Measurements from ENCODE around the gene PXT1. TPM values are rescaled to one million over a fixed set of nuclear protein-coding genes. Genes with fewer than 3 reads are reported as not detected.
"Not testable (repeated sequence)": the region's sequence is repeated elsewhere in the genome, so short reads cannot be mapped to it uniquely, and the experiment has no call there.

Gene PXT1, protein sequence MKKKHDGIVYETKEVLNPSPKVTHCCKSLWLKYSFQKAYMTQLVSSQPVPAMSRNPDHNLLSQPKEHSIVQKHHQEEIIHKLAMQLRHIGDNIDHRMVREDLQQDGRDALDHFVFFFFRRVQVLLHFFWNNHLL
- 0.18 TPM for total RNA-seq

DNA sequence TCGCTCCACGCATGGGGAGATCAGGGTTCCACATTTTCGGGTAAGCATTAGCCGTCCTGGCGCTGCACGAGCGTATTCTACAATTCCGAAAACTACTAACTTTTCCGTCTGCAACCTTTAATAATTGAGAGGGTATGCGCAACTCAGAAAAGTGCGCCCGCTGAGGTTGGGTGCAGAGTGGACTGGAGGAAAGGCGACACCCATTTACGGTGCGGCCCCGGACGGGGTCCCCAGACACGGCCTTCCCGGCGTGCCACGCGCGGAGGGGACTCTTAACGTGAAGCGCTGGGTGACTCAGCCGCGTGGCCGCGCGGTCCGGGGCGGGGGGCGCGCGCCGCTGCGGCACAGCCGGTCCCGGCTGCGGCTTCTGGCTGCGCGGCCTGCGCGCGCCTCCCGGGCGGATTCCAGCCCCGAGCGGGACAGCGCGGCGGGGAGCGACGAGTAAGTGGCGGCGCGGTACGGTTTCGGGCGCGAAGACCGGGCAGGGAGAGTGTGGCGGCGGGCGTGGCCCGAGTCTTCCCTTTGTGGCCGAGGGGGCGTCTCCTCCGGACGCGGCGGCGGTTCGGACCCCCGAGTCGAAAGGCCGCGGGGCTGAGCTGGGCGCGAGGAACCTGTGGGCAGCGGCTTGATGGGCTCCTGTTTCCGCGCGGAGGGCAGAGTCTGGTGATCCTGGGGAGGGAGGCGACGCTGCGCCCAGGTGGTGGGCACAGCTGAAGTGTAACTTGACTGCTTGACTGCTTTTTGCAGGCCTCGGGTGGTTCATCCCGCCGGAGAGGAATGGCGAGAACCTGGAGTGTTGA, at the start of gene PXT1, which contains the start of gene KCTD20:
TSS of gene PXT1 (minus strand) at position 184 of the 800 bp plus-strand sequence. CDS start 16,772 bp downstream, outside the sequence.
TSS of gene KCTD20 (plus strand) at position 330 of the 800 bp plus-strand sequence. CDS start 27,098 bp downstream, outside the sequence.
- intact Hi-C loops (cut with DNase I) = no loop called here
- peak; percentile 92 for ATAC-seq
- DNase-seq (ENCODE audit: low spot score) = peak; percentile 93

DNA sequence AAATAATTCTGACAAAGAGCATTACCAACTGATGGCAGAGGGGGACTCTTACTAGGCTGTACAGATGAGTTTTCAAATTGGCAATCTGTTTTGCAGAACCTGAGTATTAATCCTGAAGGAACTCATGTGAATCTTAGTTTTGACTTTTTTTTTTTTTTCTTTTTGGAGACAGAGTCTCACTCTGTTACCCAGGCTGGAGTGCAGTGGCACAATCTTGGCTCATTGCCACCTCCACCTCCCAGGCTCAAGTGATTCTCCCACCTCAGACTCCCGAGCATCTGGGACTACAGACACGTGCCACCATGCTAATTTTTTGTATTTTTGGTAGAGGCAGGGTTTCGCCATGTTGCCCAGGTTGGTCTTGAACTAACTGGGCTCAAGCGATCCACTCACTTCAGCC, 49.4 kb upstream of the PXT1 start:
- ATAC-seq (no peak), DNase-seq (ENCODE audit: low spot score) (no peak)
- intact Hi-C loops (cut with DNase I) = no loop called here

DNA sequence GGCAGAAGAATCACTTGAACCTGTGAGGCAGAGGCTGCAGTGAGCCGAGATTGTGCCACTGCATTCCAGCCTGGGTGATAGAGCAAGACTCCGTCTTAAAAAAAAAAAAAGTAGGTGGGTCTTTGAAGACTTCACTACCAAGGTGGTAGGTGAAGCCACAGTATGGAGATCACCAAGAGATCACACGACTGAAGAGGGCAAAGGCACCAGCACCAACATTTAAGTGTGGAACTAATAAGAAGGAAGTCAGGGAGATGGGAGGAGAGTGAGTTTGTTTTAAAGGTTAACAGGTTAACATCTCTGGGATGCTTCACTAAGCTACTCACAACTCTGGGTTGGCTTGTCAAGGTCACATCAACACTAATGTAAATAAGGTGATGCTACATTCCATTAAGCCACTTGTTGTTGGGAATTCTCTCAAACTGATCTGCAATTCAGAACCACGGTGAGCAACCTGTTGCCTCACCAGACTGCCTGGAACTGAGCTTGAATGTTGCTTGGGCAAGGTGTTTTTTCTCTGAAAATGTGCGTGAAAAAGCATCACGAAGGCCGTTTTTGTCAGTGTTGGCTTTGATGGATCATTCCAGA, 48.8 kb upstream of the PXT1 start:
- DNase-seq (ENCODE audit: low spot score) (no peak), ATAC-seq (no peak)
- intact Hi-C loops (cut with DNase I) = no loop called here

DNA sequence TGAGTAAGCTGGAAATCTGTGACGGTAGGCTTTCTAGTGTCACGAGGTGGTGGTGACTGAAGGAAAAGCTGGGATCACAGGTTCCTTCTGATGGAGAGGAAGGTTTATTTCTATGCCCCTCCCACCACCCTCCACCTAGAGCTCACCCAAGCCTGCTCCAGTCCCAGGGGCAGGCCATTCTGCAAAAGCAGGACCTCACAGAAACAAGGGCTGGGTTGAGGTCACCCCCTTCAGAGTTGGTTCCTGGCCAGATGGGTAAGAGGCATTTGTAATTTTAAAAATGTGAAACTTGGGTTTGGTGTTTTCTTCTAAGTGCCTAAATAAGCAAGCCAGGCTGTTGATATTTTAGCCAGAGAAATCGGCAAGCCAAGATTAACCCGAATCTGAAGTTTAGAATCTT, 46.8 kb upstream of the PXT1 start:
- intact Hi-C loops (cut with DNase I) = no loop called here
- DNase-seq (ENCODE audit: low spot score) (no peak), ATAC-seq (peak; percentile 33)

DNA sequence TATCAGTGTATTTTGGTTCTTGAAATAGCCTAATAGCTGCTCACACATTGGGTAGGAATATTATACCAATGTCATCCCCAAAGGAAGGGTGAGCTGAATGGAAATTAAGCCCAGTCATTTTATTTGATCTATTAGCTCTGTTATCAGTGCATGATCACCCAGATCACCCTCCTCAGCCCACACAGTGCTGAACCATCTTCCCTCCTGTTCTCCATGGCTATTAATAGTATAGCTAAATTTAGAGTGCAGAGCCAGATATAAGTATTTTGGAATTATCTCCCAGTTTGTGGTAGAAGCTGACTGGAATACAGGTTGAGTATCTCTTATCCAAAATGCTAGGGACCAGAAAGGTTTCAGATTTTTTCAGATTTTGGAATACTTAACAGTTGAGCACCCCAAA, 45.6 kb upstream of the PXT1 start:
- DNase-seq (ENCODE audit: low spot score) (no peak), ATAC-seq (no peak)
- intact Hi-C loops (cut with DNase I) = no loop called here

DNA sequence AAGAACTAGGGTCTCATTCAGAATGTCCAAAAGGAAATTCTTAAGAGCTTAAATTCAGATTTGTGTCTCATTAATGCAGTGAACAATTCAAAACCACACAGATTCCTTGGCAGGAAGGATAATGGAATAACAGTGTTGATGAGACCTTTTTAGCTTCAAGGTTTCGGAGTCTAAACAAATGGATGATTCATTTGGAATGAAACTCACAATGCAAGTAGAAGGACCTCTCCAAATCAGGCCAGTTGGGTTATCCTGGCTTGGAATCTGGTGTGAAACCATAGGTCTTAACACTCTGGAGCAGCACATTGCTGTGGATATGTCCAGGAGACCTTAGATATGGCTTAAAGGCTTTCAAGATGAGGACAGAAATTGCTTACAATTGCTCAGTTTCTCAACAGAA, 45.0 kb upstream of the PXT1 start:
- ATAC-seq = no peak
- intact Hi-C loops (cut with DNase I) = no loop called here
- DNase-seq (ENCODE audit: low spot score) = no peak

DNA sequence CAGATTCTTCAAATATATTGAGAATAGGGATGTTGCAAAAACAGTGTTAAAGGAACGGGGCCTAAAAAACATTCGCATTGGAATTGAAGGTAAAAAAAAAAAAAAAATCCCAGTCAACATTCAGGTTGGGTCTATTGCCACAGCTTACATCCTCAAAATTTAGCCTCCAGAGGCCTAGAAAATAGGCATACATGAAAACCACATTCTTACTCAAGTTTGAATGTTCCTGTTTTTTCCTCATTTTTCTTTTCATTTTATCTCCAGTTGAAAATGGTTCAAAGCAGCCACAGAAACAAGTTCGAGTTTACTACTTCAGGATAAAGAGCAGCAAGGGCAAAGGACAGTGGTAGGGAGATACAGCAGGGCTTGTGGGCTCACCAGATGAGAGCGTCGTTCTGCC, 42.1 kb upstream of the PXT1 start:
- ATAC-seq (no peak), DNase-seq (ENCODE audit: low spot score) (no peak)
- intact Hi-C loops (cut with DNase I) = no loop called here

DNA sequence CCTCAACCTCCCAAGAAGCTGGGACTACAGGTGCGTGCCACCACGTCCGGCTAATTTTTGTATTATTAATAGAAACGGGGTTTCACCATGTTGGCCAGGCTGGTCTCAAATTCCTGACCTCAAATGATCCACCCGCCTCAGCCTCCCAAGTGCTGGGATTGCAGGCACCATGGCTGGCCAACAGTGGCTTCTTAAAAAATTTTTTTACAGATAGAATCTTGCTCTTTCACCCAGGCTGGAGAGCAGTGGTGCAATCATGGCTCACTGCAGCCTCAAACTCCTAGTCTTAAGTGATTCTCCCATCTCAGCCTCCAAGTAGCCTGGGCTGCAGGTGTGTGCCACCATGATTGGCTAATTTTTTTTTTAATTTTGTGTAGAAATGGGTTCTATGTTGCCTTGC, 40.7 kb upstream of the PXT1 start:
- DNase-seq (ENCODE audit: low spot score); intact Hi-C loops (cut with DNase I); ATAC-seq: not testable (repeated sequence)

DNA sequence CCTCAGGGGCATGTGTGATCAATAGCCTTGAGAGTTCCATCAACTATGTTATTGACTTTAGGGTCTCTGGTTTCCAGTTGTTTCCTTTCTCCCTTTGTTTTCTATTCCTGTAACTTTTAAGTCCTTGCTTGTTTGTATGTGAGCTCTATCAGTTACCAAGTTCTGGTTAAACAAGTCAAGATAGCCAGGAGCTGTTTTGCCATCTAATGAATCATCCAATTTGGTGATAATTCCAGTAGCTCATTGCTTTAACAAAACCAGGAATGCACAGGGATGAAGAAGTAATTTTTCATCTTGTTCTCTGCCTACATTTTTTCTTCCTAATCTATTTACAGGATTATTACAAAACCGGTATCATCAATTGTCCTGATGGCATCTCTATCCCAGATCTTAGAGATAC, 36.6 kb upstream of the PXT1 start:
- intact Hi-C loops (cut with DNase I) = no loop called here
- ATAC-seq = no peak
- no peak for DNase-seq (ENCODE audit: low spot score)

DNA sequence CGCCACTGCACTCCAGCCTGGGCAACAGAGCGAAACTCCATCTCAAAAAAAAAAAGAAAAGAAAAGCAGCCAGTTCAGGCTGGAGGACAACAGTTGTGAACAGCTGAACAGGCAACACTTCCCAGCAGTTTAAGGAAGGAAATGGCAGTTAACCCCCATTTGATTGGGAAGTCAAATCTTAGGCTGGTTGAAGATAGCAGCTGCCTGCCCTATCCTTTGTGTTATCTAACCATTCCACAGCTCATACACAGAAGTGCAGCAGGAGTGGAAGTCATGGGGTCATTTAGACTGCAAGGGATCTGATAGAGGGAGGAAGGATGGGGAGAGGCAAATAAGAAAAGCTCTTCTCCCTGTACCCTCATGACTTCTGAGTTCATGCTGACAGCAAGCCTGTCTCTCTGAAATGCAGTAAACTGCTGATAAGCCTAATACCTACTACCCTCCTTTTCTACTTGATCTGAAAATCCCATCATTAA, 35.4 kb upstream of the PXT1 start:
- DNase-seq (ENCODE audit: low spot score) (no peak), ATAC-seq (no peak)
- intact Hi-C loops (cut with DNase I) = no loop called here

DNA sequence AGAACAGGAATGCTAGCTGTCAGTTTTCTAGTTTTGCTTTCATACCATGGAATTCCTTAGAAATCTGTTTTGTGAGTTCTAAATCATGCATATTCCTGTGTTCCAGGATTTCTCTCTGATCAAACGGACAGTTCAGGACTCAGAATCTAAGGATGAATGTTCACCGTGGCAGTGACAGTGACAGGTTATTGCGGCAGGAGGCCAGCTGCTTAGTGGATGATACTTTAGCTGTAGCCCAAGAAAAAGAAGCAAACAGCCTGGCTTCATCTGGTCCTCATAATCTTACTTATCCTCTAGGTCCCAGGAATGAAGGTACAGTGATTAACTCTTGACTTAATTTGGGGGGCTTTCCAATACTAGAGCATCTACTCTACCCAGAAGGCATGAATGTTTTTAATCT, 27.3 kb upstream of the PXT1 start:
- no peak for ATAC-seq
- no peak for DNase-seq (ENCODE audit: low spot score)
- intact Hi-C loops (cut with DNase I) = no loop called here

DNA sequence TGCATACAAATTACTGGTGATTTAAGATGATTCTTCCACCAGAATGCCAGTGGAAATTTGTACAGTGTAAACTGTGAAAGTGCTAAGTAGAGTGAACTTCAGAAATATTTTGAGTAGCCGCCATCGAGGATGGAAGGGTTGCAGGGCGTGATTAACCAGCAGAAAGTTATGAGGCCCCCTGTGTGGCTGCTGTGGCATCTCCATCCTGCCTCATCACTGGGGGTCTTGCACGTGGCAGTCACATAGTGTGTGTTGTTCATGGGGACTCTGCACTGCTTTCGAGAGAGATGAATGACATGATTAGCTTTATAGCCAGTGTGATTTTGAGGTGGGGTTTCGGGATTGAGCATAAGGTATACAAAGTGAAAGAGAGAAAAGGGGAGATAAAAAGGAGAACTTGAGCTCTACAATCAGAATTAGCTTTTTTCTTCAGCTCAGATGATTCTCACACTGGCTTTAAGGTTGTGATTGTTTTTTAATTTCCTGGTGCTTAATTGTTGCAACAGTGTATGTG, 26.6 kb upstream of the PXT1 start:
- intact Hi-C loops (cut with DNase I) = no loop called here
- ATAC-seq (no peak), DNase-seq (ENCODE audit: low spot score) (no peak)

DNA sequence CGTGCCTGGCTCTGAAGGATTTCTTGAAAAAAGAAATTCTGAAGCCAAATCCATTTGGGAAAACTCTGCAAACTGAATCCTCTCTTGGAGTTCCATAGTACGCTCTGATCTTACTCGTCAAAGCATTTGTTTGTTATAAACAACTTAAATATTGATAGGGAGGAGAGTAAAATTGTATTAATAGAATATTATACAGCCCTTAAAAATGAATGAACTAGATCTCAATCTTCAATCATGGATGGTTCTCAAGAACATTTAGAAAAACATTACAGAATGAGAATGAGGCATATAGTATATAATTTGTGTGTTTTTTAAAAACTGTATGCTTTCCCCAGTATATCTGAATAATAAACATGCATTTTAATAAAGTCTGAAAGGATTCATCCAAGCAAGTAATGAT, 25.0 kb upstream of the PXT1 start:
- intact Hi-C loops (cut with DNase I) = no loop called here
- no peak for DNase-seq (ENCODE audit: low spot score)
- no peak for ATAC-seq

DNA sequence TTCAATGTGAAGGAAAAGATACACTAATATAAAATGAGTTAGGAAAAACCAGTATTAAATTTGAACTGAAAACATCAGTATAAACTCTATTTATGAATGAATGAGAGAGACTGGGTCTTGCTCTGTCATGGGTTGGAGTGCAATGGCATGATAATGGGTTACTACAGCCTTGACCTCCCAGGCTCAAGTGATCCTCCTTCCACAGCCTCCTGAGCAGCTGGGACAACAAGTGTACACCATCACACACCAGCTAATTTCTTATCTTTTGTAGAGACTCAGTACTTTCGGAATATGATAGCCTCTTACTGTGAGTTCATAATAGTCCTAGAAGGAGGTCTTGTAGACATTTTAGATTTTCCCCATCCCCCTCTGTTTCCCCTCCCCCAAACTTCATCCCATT, 21.6 kb upstream of the PXT1 start:
- ATAC-seq (no peak), DNase-seq (ENCODE audit: low spot score) (no peak)
- intact Hi-C loops (cut with DNase I) = no loop called here

DNA sequence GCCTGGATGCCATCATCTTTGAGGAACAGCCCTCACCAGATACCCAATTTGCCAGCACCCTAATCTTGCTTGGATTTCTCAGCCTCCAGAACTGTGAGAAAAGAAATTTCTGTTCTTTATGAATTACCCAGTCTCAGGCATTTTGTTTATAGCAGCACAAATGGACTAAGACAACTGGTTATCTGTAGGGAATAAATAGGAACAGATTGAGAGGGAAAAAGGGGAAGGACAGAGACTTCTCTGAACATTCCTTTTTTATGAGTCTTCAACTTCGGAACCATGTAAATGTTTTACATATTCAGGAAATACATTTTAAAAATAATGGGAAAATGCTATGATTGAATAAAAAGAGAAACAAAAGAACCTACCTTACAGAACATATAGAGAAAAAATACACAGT, 21.0 kb upstream of the PXT1 start:
- DNase-seq (ENCODE audit: low spot score) (no peak), ATAC-seq (no peak)
- intact Hi-C loops (cut with DNase I) = no loop called here

DNA sequence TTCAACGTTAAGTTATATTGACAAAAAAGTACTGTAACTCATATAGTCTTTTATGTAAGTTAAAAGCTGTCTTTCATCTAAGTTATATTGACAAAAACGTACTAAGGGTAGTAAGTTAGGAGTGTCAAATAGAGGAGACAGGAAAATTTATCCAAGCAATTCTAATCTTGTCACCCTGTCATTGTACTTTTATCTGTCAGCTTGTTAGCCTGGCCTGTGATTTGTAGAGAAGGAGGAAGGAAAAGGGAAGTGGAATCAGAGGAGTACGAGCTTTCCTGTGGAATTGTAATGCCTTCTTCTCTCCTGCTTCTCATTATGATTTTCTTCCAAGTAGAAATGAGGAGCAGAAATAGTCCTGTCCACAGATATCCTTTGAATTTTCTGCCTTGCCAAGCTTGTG, 19.0 kb upstream of the PXT1 start:
- DNase-seq (ENCODE audit: low spot score) (no peak), ATAC-seq (no peak)

DNA sequence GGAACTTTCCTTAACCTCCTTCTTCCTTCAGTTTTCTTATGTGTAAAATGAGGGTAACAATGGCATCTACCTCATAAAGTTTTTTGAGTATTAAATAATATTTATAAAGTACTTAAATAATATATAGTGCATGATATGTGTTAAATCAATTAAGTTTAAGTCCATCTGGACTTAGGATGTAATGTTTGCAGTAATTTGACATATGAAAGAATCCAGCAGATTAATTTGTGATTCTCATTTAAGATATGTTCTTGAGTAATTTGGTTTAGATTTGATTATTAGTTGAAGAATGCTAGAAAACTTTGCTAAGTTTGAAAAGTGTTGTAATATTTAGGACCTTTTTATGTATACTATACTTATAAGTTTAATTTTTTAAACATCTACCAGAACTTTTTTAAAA, 18.3 kb upstream of the PXT1 start:
- intact Hi-C loops (cut with DNase I) = no loop called here
- ATAC-seq = no peak
- DNase-seq (ENCODE audit: low spot score) = no peak

More for the DNA sequence above, 19.0 kb upstream of the PXT1 start:
- intact Hi-C loops (cut with DNase I) = no loop called here

DNA sequence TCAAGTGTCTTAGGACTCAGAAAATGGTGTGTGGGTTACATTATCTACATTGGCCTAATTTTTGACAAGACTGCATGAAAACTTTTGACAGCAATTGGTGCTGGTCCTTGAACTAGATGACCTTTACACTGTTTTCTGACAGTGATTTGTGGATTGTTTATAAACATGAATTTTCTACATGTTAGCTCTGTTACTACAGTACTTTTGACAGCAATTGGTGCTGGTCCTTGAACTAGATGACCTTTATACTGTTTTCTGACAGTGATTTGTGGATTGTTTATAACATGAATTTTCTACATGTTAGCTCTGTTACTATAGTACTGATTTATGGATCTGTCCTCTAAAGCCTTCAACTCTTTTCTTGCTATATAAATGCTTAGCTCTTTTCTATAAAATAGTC, 16.8 kb upstream of the PXT1 start:
- intact Hi-C loops (cut with DNase I) = no loop called here
- DNase-seq (ENCODE audit: low spot score) (no peak), ATAC-seq (no peak)

DNA sequence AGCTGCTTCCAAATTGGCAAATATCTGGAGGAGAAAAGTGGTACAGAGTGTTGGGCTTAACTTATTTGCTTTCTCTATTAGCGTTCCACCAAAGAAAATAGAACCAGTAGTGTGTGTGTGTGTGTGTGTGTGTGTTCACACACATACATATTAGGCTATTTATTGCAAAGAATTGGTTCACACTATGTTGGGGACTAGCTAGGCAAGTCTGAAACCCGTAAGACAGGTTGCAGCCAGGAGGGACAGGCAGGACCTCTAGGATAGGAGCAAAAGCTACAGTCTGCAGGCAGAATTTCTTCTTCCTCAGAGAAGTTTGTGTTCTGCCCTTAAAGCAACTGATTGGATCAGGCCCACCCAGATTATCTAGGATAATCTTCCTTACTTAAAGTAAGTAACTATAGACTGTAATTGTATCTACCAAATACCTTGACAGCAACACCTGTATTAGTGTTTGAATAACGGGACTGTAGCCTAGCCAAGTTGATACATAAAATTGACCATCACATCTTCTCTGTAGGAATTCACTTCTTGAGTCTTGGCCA, 12.9 kb upstream of the PXT1 start:
- no peak for ATAC-seq
- DNase-seq (ENCODE audit: low spot score) = no peak
- intact Hi-C loops (cut with DNase I) = no loop called here

DNA sequence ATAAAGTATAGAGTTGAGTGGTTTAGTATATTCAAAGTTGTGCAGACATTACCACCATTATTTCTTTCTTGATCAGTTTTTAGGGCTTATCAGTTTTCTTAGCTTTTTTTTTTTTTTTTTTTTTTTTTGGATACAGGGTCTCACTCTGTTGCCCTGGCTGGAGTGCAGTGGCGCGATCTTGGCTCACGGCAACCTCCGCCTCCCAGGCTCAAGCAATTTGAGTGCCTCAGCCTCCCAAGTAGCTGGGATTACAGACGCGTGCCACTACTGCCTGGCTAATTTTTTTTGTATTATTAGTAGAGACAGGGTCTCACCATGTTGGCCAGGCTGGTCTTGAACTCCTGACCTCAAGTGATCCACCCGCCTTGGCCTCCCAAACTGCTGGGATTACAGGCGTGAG, 10.2 kb upstream of the PXT1 start:
- ATAC-seq; DNase-seq (ENCODE audit: low spot score); intact Hi-C loops (cut with DNase I): not testable (repeated sequence)

All from sciatic nerve (tissue), 2 donors.